IMR-90 (cell line): ENCODE measurements around the gene RBBP8NL. TPM values are rescaled to one million over a fixed set of nuclear protein-coding genes. Genes with fewer than 3 reads are reported as not detected.

Source experiments
- ATAC-seq: fragments of 200-7000 bp; cut with Tn5 transposase; 2 replicates; pipeline ENCODE4 v1.9.1; 2020; ENCODE audit warnings: low read depth, mild to moderate bottlenecking, moderate library complexity
- BruUV-seq: library from RNA; stranded (reverse); fragments of 400-500 nt; replicated peaks from 2 replicates; lab custom pipeline; 2021; lab: Mats Ljungman, UMichigan
- CTCF ChIA-PET: fragments of 300-600 bp; formaldehyde crosslinking; extraction: SDS; loops from one replicate; lab custom pipeline; 2021; ENCODE audit warnings: antibody characterized with exemption; lab: Yijun Ruan, JAX
- POLR2A ChIA-PET: fragments of 300-600 bp; sonication (Branson Sonifier 250); formaldehyde crosslinking; loops from one replicate; lab custom pipeline; 2022; ENCODE audit warnings: antibody characterized with exemption; ENCODE audit not compliant: unreplicated experiment; lab: Charles Lee
- DNase-seq: peaks from one replicate; pipeline ENCODE4 v3.0.0; 2013
- H2AFZ ChIP-seq: replicated peaks from 2 replicates; pipeline ENCODE3; 2013; ENCODE audit warnings: low read length, mild to moderate bottlenecking; ENCODE audit not compliant: poor library complexity
- H2AK5ac ChIP-seq: 2 replicates; pipeline ENCODE4 v1.6.1; 2013; ENCODE audit warnings: low read depth, low read length, inconsistent platforms
- H2AK9ac ChIP-seq: replicated peaks from 2 replicates; pipeline ENCODE3; 2013; ENCODE audit warnings: mild to moderate bottlenecking, low read depth, low read length, moderate library complexity; ENCODE audit not compliant: poor library complexity
- H2BK120ac ChIP-seq: 2 replicates; pipeline ENCODE4 v1.6.1; 2013; ENCODE audit warnings: low read depth, low read length, inconsistent platforms
- H2BK15ac ChIP-seq: 3 replicates; pipeline ENCODE4 v1.6.1; 2013; ENCODE audit warnings: low read depth, low read length, inconsistent platforms
- H2BK20ac ChIP-seq: 2 replicates; pipeline ENCODE4 v1.6.1; 2013; ENCODE audit warnings: low read depth, mild to moderate bottlenecking, inconsistent platforms, low read length, moderate library complexity
- H2BK5ac ChIP-seq: 2 replicates; pipeline ENCODE4 v1.6.1; 2013; ENCODE audit warnings: mild to moderate bottlenecking, low read depth, low read length, inconsistent platforms; ENCODE audit not compliant: poor library complexity, severe bottlenecking
- H3K14ac ChIP-seq: replicated peaks from 2 replicates; pipeline ENCODE4 v1.6.1; 2013; ENCODE audit warnings: low read depth, low read length, inconsistent platforms
- H3K18ac ChIP-seq: 2 replicates; pipeline ENCODE4 v1.6.1; 2013; ENCODE audit warnings: low read depth, low read length, control low read depth
- H3K23ac ChIP-seq: 2 replicates; pipeline ENCODE4 v1.6.1; 2013; ENCODE audit warnings: low read depth, low read length, inconsistent platforms
- H3K27ac ChIP-seq: 2 replicates; pipeline ENCODE4 v1.5.1; 2013; ENCODE audit warnings: mild to moderate bottlenecking, control low read depth, low read length; ENCODE audit not compliant: insufficient read depth
- H3K27me3 ChIP-seq: 2 replicates; pipeline ENCODE4 v1.6.1; 2013; ENCODE audit warnings: low read length; ENCODE audit not compliant: control insufficient read depth, insufficient read depth
- H3K36me3 ChIP-seq: 2 replicates; pipeline ENCODE4 v1.6.1; 2013; ENCODE audit warnings: low read length, mixed read lengths; ENCODE audit not compliant: control insufficient read depth, insufficient read depth
- H3K4ac ChIP-seq: 2 replicates; pipeline ENCODE4 v1.6.1; 2013; ENCODE audit warnings: low read depth, low read length, inconsistent platforms
- H3K4me1 ChIP-seq: 2 replicates; pipeline ENCODE4 v1.6.1; 2013; ENCODE audit warnings: low read length, mixed read lengths; ENCODE audit not compliant: control insufficient read depth, insufficient read depth
- H3K4me2 ChIP-seq: 2 replicates; pipeline ENCODE4 v1.6.1; 2013; ENCODE audit warnings: low read depth, mild to moderate bottlenecking, control low read depth, low read length, moderate library complexity
- H3K4me3 ChIP-seq: 2 replicates; pipeline ENCODE4 v1.5.1; 2013; ENCODE audit warnings: low read depth, mild to moderate bottlenecking, control low read depth, low read length, moderate library complexity; ENCODE audit not compliant: insufficient read depth
- H3K56ac ChIP-seq: 2 replicates; pipeline ENCODE4 v1.6.1; 2013; ENCODE audit warnings: low read length, inconsistent platforms; ENCODE audit not compliant: insufficient read depth; ENCODE audit errors: extremely low read depth
- H3K79me1 ChIP-seq, 2 experiments: 2 replicates each; pipeline ENCODE4 v1.6.1; 2013; ENCODE audit warnings: low read length in 2 of 2, inconsistent platforms in 1 of 2, low read depth in 1 of 2
- H3K9ac ChIP-seq: 2 replicates; pipeline ENCODE4 v1.6.1; 2013; ENCODE audit warnings: low read depth, low read length, control low read depth
- H3K9me1 ChIP-seq: 2 replicates; pipeline ENCODE4 v1.6.1; 2013; ENCODE audit warnings: low read length, inconsistent platforms; ENCODE audit not compliant: insufficient read depth
- H3K9me3 ChIP-seq: 2 replicates; pipeline ENCODE4 v1.6.1; 2013; ENCODE audit warnings: low read length; ENCODE audit not compliant: control insufficient read depth, insufficient read depth
- H4K20me1 ChIP-seq: 2 replicates; pipeline ENCODE4 v1.6.1; 2013; ENCODE audit warnings: low read length, inconsistent platforms; ENCODE audit not compliant: insufficient read depth
- H4K5ac ChIP-seq: 2 replicates; pipeline ENCODE4 v1.6.1; 2013; ENCODE audit warnings: mild to moderate bottlenecking, low read depth, low read length, control low read depth
- H4K8ac ChIP-seq, 2 experiments: 2 replicates each; pipeline ENCODE4 v1.6.1; 2013; ENCODE audit warnings: low read depth in 2 of 2, low read length in 2 of 2, control low read depth in 1 of 2, inconsistent platforms in 1 of 2
- H4K91ac ChIP-seq: 2 replicates; pipeline ENCODE4 v1.6.1; 2013; ENCODE audit warnings: low read depth, low read length, inconsistent platforms; ENCODE audit not compliant: insufficient read depth
- CEBPB ChIP-seq: IDR thresholded peaks from 2 replicates; pipeline ENCODE4 v1.6.1; 2012; ENCODE audit warnings: low read depth, low read length, improper control_type of control experiment
- CHD1 ChIP-seq: IDR thresholded peaks from 2 replicates; pipeline ENCODE4 v1.6.1; 2012; ENCODE audit warnings: low read depth, low read length, improper control_type of control experiment
- FOS ChIP-seq: fragments of 150-350 bp; IDR thresholded peaks from 2 replicates; pipeline ENCODE4 v1.6.1; 2016; ENCODE audit warnings: low read depth, low read length
- MAZ ChIP-seq: IDR thresholded peaks from 2 replicates; pipeline ENCODE4 v1.6.1; 2012; ENCODE audit warnings: low read depth, mild to moderate bottlenecking, low read length, improper control_type of control experiment, moderate library complexity, borderline replicate concordance
- NFE2L2 ChIP-seq: fragments of 150-350 bp; IDR thresholded peaks from 2 replicates; pipeline ENCODE4 v1.6.1; 2016; ENCODE audit warnings: low read depth, mild to moderate bottlenecking, low read length
- RAD21 ChIP-seq: IDR thresholded peaks from 2 replicates; pipeline ENCODE4 v1.6.1; 2012; ENCODE audit warnings: low read length, improper control_type of control experiment
- RCOR1 ChIP-seq: IDR thresholded peaks from 2 replicates; pipeline ENCODE4 v1.6.1; 2012; ENCODE audit warnings: mild to moderate bottlenecking, low read length, improper control_type of control experiment; ENCODE audit not compliant: insufficient replicate concordance
- SMC3 ChIP-seq: fragments of 150-350 bp; IDR thresholded peaks from 2 replicates; pipeline ENCODE4 v1.6.1; 2016; ENCODE audit warnings: low read depth, mild to moderate bottlenecking, antibody characterized with exemption, low read length, moderate library complexity
- WGBS, 2 experiments: methylation state at CpG; one replicate each; pipeline versions ENCODE4 v1.1.5 to v1.1.7; 2013; ENCODE audit warnings: missing lambda C conversion rate in 2 of 2; ENCODE audit not compliant: insufficient read length in 1 of 2; ENCODE audit errors: extremely low coverage in 2 of 2; 5-methylcytosine and 5-hydroxymethylcytosine counted together
- dilution Hi-C: fragments of 300-500 bp; cut with HindIII; formaldehyde crosslinking; loops from one replicate; pipeline ENCODE4 v1.14.3; 2018; ENCODE audit warnings: low sequenced_read_pairs; ENCODE audit not compliant: unreplicated experiment
- in situ Hi-C: fragments of 300-500 bp; cut with MboI; formaldehyde crosslinking; loops from 3 replicates; pipeline ENCODE4 v1.14.3; 2019; ENCODE audit warnings: low sequenced_read_pairs, inconsistent platforms, mixed read lengths
- intact Hi-C: fragments of 100-400 bp; cut with micrococcal nuclease; formaldehyde crosslinking; loops from 2 replicates; pipeline ENCODE4 v1.10.0; 2022
- polyA plus RNA-seq, 3 experiments: library from polyadenylated mRNA; depleted of rRNA; stranded (reverse); fragments of >200 nt; gene quantifications; 2 replicates each; pipeline ENCODE4 v1.2.3, GENCODE V29; 2012; ENCODE audit warnings: low replicate concordance in 1 of 3
- total RNA-seq: library from RNA; depleted of rRNA; stranded (reverse); fragments of >200 nt; gene quantifications from 2 replicates; pipeline ENCODE4 v1.2.3, GENCODE V29; 2012
- TF ChIP-seq, protein P1 (sequence below): fragments of 150-350 bp; IDR thresholded peaks from 2 replicates; pipeline ENCODE4 v1.6.1; 2017; ENCODE audit warnings: mild to moderate bottlenecking, antibody characterized with exemption, low read length, low read depth
- TF ChIP-seq, protein P2 (sequence below): fragments of 150-350 bp; IDR thresholded peaks from 2 replicates; pipeline ENCODE4 v1.6.1; 2016; ENCODE audit warnings: low read depth, mild to moderate bottlenecking, low read length, moderate library complexity, borderline replicate concordance

RBBP8NL gene
- total and polyA plus RNA-seq, 2 of the 4 experiments (the other 2 are of a cell fraction), result not detected

DNA sequence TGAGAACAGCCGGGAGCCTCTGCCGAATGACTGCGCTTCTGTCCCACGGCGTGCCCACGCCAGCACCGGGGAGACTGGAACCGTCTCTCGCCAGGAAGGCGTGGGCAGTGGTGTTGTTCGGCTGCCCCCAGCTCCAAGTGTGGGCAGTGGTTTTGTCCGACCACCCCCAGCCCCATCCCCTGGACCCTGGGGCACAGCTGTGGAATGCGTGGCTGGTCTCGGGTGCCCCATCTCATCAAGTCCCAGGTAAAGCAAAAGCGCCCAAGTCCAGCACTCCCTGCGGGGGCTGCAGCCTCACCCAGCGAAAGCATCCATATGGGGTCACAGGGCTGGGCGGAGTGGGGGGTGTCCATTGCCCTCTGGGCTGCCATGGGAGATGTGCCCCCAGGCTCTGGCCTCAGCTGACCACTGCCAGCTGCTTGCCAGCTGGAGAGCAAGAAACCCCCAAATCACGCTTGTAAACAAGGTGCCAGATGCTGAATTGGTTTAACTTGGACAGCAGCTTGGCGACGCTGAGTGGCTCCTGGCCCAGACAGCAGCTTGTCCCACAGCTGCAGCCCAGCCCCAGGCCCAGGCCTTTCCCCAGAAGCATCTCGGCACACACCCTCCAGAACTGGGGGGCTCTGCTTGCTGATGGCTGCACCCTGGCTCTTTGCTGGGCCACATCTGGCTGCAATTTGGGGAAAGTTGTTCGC is 24.7 kb downstream of the RBBP8NL start:
- Histone ChIP-seq H3K18ac (no peak overlapping the region), H4K91ac (no peak overlapping the region), H3K56ac (no peak overlapping the region), H3K27ac (no peak overlapping the region), H3K9ac (no peak overlapping the region), H2AK5ac (no peak overlapping the region), H2BK120ac (no peak overlapping the region), H4K8ac (no peak overlapping the region), H3K79me1 (peaks cover 10 to 22% of the 10 kb centered on the region in 2 experiments; a peak in 3 of 4 replicates), H3K4me2 (no peak overlapping the region), H4K5ac (no peak overlapping the region), H3K9me1 (no peaks in the 10 kb centered on the region), H2BK5ac (no peak overlapping the region), H2BK15ac (no peak overlapping the region), H2BK20ac (no peak overlapping the region), H2AFZ (no peak overlapping the region), H4K20me1 (peaks cover 9% of the 10 kb centered on the region; the same call in 1 of the 2 replicates), H3K14ac (no peak overlapping the region), H3K4me3 (no peak overlapping the region), H2AK9ac (no peak overlapping the region), H3K23ac (no peak overlapping the region), H3K9me3 (no peaks in the 10 kb centered on the region), H3K27me3 (no peaks in the 10 kb centered on the region), H3K4ac (no peak overlapping the region), H3K36me3 (peaks cover 3% of the 10 kb centered on the region), H3K4me1 (peaks cover 6% of the 10 kb centered on the region; the same call in 1 of the 2 replicates)
- ChIA-PET POLR2A (no interaction called here), CTCF (no interaction called here)
- dilution Hi-C loops, result no loop called here
- ATAC-seq (no peak), DNase-seq (no peak)
- in situ Hi-C loops, result no loop called here
- 93% methylated on average over 3 of the region's 23 CpGs; no CpG with 5 or more reads in 1 of the 2 experiments for WGBS, 2 experiments
- no peak for TF ChIP-seq RCOR1
- TF ChIP-seq RAD21, result no peak
- no peak for TF ChIP-seq CHD1
- TF ChIP-seq, protein P1, sequence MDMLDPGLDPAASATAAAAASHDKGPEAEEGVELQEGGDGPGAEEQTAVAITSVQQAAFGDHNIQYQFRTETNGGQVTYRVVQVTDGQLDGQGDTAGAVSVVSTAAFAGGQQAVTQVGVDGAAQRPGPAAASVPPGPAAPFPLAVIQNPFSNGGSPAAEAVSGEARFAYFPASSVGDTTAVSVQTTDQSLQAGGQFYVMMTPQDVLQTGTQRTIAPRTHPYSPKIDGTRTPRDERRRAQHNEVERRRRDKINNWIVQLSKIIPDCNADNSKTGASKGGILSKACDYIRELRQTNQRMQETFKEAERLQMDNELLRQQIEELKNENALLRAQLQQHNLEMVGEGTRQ, result no peak
- TF ChIP-seq MAZ, result no peak
- no peak for TF ChIP-seq CEBPB
- TF ChIP-seq FOS, result no peak
- TF ChIP-seq NFE2L2, result no peak
- TF ChIP-seq, protein P2, sequence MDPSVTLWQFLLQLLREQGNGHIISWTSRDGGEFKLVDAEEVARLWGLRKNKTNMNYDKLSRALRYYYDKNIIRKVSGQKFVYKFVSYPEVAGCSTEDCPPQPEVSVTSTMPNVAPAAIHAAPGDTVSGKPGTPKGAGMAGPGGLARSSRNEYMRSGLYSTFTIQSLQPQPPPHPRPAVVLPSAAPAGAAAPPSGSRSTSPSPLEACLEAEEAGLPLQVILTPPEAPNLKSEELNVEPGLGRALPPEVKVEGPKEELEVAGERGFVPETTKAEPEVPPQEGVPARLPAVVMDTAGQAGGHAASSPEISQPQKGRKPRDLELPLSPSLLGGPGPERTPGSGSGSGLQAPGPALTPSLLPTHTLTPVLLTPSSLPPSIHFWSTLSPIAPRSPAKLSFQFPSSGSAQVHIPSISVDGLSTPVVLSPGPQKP, result no peak
- no peak for TF ChIP-seq SMC3
- intact Hi-C loops, result no loop called here
- no TSS peak for BruUV-seq
